SK-N-SH (cell line): Measurements from ENCODE around the gene MRPS23. TPM values are rescaled to one million over a fixed set of nuclear protein-coding genes. Genes with fewer than 3 reads are reported as not detected.
A peak's percentile ranks its signal among the peaks of the same experiment; 100 is the strongest.

Experiments used
- CTCF ChIA-PET: fragments of 300-600, 350-600 bp; formaldehyde crosslinking; extraction: SDS; loops from one replicate; lab custom pipeline; 2021; lab: Yijun Ruan, JAX
- POLR2A ChIA-PET: fragments of 350-600 bp; sonication (Branson Sonifier 250); formaldehyde crosslinking; extraction: SDS; loops from one replicate; lab custom pipeline; 2020; ENCODE audit warnings: antibody characterized with exemption, inconsistent platforms; lab: Yijun Ruan, JAX
- DNase-seq: peaks from one replicate; pipeline ENCODE4 v3.0.0; 2012
- H2AFZ ChIP-seq: fragments of 200-600 bp; sonication (generic); 2 replicates; pipeline ENCODE4 v1.8.1; 2016; ENCODE audit warnings: antibody characterized with exemption, mild to moderate bottlenecking, low read depth
- H3F3A ChIP-seq: fragments of 200-600 bp; sonication (generic); replicated peaks from 2 replicates; pipeline ENCODE3; 2016; ENCODE audit warnings: antibody characterized with exemption, mild to moderate bottlenecking; ENCODE audit not compliant: insufficient read depth
- H3K27ac ChIP-seq, 2 experiments: fragments of 200-500 bp in 1 of 2; fragments of 200-600 bp in 1 of 2; sonication (Bioruptor generic) in 1 of 2; sonication (generic), shearing (Covaris generic) in 1 of 2; 2 replicates each; pipeline versions ENCODE4 v1.5.1 to v1.6.1; 2014 to 2016; ENCODE audit warnings: low read depth in 2 of 2, inconsistent platforms in 1 of 2, low read length in 1 of 2, mild to moderate bottlenecking in 1 of 2, mixed read lengths in 1 of 2
- H3K27me3 ChIP-seq: fragments of 200-600 bp; sonication (generic), shearing (Covaris generic); 2 replicates; pipeline ENCODE4 v1.6.1; 2016; ENCODE audit warnings: mixed run types; ENCODE audit not compliant: insufficient read depth
- H3K36me3 ChIP-seq, 2 experiments: fragments of 200-500 bp in 1 of 2; fragments of 200-600 bp in 1 of 2; sonication (Bioruptor generic) in 1 of 2; sonication (generic) in 1 of 2; replicated peaks in 1 of 2; 2 replicates each; pipeline versions ENCODE3 to v1.5.1; 2014 to 2016; ENCODE audit warnings: low read length in 1 of 2, mild to moderate bottlenecking in 1 of 2; ENCODE audit not compliant: insufficient read depth in 2 of 2, control insufficient read depth in 1 of 2
- H3K4me1 ChIP-seq, 2 experiments: fragments of 200-500 bp in 1 of 2; fragments of 200-600 bp in 1 of 2; sonication (Bioruptor generic) in 1 of 2; sonication (generic), shearing (Covaris generic) in 1 of 2; 2 replicates each; pipeline versions ENCODE4 v1.5.1 to v1.6.1; 2014 to 2016; ENCODE audit warnings: low read depth in 1 of 2, low read length in 1 of 2, mixed run types in 1 of 2; ENCODE audit not compliant: insufficient read depth in 2 of 2, control insufficient read depth in 1 of 2
- H3K4me2 ChIP-seq: fragments of 200-600 bp; sonication (generic), shearing (Covaris generic); 2 replicates; pipeline ENCODE4 v1.6.1; 2017; ENCODE audit warnings: mixed run types
- H3K4me3 ChIP-seq, 2 experiments: fragments of 200-500 bp in 1 of 2; fragments of 200-600 bp in 1 of 2; sonication (Bioruptor generic) in 1 of 2; sonication (generic), shearing (Covaris generic) in 1 of 2; 2 replicates each; pipeline versions ENCODE4 v1.5.1 to v1.8.1; 2014 to 2016; ENCODE audit warnings: low read depth in 2 of 2, inconsistent platforms in 1 of 2, low read length in 1 of 2, mild to moderate bottlenecking in 1 of 2, mixed read lengths in 1 of 2, moderate library complexity in 1 of 2
- H3K79me2 ChIP-seq: fragments of 200-600 bp; sonication (generic); 2 replicates; pipeline ENCODE4 v1.8.1; 2017; ENCODE audit warnings: mild to moderate bottlenecking; ENCODE audit not compliant: insufficient read depth
- H3K9ac ChIP-seq: fragments of 200-600 bp; sonication (generic); 2 replicates; pipeline ENCODE4 v1.6.1; 2017; ENCODE audit warnings: mixed run types
- H3K9me2 ChIP-seq: fragments of 200-600 bp; sonication (generic); 2 replicates; pipeline ENCODE4 v1.6.1; 2017; ENCODE audit warnings: mixed run types
- H3K9me3 ChIP-seq: fragments of 200-600 bp; sonication (generic); 2 replicates; pipeline ENCODE4 v1.6.1; 2017; ENCODE audit warnings: mixed run types, mild to moderate bottlenecking, moderate library complexity
- H4K20me1 ChIP-seq: fragments of 200-600 bp; sonication (generic); 2 replicates; pipeline ENCODE4 v1.6.1; 2017; ENCODE audit warnings: mild to moderate bottlenecking, mixed run types; ENCODE audit not compliant: insufficient read depth
- FOSL2 ChIP-seq: IDR thresholded peaks from 2 replicates; pipeline ENCODE4 v1.4.0; 2012; ENCODE audit warnings: low read depth, mild to moderate bottlenecking, moderate library complexity, borderline replicate concordance
- FOXM1 ChIP-seq: IDR thresholded peaks from 2 replicates; pipeline ENCODE4 v1.4.0; 2012; ENCODE audit warnings: low read depth, mild to moderate bottlenecking
- GATA2 ChIP-seq: sonication (generic); formaldehyde crosslinking; IDR thresholded peaks from 2 replicates; pipeline ENCODE4 v1.5.0; 2020; ENCODE audit warnings: mild to moderate bottlenecking, missing genetic modification reagents
- MAX ChIP-seq: IDR thresholded peaks from 2 replicates; pipeline ENCODE4 v1.4.0; 2012; ENCODE audit warnings: low read depth
- MEF2A ChIP-seq: IDR thresholded peaks from 2 replicates; pipeline ENCODE4 v1.4.0; 2012; ENCODE audit warnings: low read depth, borderline replicate concordance
- RAD21 ChIP-seq: IDR thresholded peaks from 2 replicates; pipeline ENCODE4 v1.6.1; 2012; ENCODE audit warnings: mild to moderate bottlenecking, low read length
- RCOR1 ChIP-seq: fragments of 150-350 bp; IDR thresholded peaks from 2 replicates; pipeline ENCODE4 v1.6.1; 2017; ENCODE audit warnings: antibody characterized with exemption, low read length
- REST ChIP-seq: IDR thresholded peaks from 2 replicates; pipeline ENCODE4 v1.6.1; 2012; ENCODE audit warnings: mild to moderate bottlenecking, low read depth, low read length, moderate library complexity
- RXRA ChIP-seq: IDR thresholded peaks from 2 replicates; pipeline ENCODE4 v1.4.0; 2012; ENCODE audit warnings: low read depth, mild to moderate bottlenecking, borderline replicate concordance
- TCF12 ChIP-seq: IDR thresholded peaks from 2 replicates; pipeline ENCODE4 v1.4.0; 2012
- YY1 ChIP-seq: IDR thresholded peaks from 2 replicates; pipeline ENCODE4 v1.4.0; 2012; ENCODE audit warnings: low read depth, mild to moderate bottlenecking
- WGBS: methylation state at CpG from one replicate; pipeline ENCODE4 v1.1.6; 2017; ENCODE audit warnings: low lambda C conversion rate; 5-methylcytosine and 5-hydroxymethylcytosine counted together
- polyA plus RNA-seq, 3 experiments: library from polyadenylated mRNA; depleted of rRNA; stranded (reverse); fragments of >200 nt; gene quantifications; 2 replicates each; pipeline ENCODE4 v1.2.3, GENCODE V29; 2012
- TF ChIP-seq, protein P1 (sequence below): IDR thresholded peaks from 2 replicates; pipeline ENCODE4 v1.4.0; 2012; ENCODE audit warnings: low read depth, borderline replicate concordance

Gene MRPS23
- polyA plus RNA-seq, 1 of the 3 experiments (the other 2 are of a cell fraction), result 105 TPM

DNA sequence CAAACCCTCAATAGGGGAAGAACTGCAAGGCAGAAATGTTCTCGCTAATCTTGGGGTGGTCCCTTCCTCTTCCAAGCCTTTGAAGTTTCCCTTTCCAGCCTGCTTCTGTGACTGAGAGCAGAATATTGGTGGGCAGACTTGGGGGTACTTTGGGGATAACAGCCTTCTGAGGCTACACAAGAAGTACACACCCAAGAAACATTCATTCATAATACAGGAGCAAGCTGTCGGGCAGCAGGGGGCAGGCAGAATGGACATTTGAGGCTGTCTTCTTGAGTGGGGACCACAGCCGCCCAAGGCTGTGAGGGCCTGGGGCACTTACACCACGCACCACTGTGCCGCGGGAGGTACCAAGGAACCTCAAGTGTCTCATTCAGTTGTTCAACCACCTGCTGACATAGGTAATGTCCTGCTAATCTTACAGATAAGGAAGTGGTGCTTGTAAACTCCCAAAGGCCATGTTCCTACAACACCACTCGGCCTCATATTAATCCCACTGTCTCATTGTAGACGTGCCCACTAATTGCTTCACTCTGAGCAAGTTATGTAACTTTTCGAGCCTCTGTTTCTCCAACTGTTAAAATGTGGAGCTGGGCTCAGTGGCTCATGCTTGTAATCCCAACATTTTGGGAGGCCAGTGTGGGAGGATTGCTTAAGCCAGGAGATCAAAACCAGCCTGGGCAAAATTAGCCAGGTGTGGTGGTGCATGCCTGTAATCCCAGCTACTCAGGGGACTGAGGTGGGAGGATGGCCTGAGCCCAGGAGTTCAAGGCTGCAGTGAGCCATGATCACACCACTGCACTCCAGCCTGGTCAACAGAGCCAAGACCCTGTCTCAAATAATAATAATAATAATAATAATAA is 2.5 kb upstream of the MRPS23 start:
- 0 out of 4 replicates have a peak overlapping the region, but pooled peaks of 1 of the 2 experiments have one; percentile 8 for H3K27ac ChIP-seq
- H3K9me3 ChIP-seq, result no peaks in the 10 kb centered on the region
- H3K9ac ChIP-seq, result no peak overlapping the region
- ChIA-PET POLR2A (interaction anchor here (0.6 to 2.8 kb wide), 4 partner anchors 147 to 857 kb away, joined by 3 to 25 read pairs (median 6); partner anchors contain the start of gene SRSF1), CTCF (interaction anchor here (1.4 to 25.6 kb wide), 6 partner anchors 8 to 146 kb away, joined by 4 to 1002 read pairs (median 29); partner anchors contain the start of genes SRSF1 and VEZF1)
- TF ChIP-seq MEF2A (no peak), FOXM1 (no peak), REST (no peak), RXRA (no peak), TCF12 (no peak), RAD21 (no peak), FOSL2 (no peak), MAX (no peak), GATA2 (CRISPR knock-in tag) (no peak), YY1 (no peak), RCOR1 (no peak)
- TF ChIP-seq, protein P1, sequence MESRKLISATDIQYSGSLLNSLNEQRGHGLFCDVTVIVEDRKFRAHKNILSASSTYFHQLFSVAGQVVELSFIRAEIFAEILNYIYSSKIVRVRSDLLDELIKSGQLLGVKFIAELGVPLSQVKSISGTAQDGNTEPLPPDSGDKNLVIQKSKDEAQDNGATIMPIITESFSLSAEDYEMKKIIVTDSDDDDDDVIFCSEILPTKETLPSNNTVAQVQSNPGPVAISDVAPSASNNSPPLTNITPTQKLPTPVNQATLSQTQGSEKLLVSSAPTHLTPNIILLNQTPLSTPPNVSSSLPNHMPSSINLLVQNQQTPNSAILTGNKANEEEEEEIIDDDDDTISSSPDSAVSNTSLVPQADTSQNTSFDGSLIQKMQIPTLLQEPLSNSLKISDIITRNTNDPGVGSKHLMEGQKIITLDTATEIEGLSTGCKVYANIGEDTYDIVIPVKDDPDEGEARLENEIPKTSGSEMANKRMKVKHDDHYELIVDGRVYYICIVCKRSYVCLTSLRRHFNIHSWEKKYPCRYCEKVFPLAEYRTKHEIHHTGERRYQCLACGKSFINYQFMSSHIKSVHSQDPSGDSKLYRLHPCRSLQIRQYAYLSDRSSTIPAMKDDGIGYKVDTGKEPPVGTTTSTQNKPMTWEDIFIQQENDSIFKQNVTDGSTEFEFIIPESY, result no peak
- peaks cover 0 to 23% of the 10 kb centered on the region in 2 experiments; a peak in 3 of 4 replicates for H3K4me1 ChIP-seq
- peaks cover 0 to 11% of the 10 kb centered on the region in 2 experiments for H3K36me3 ChIP-seq
- DNase-seq, result no peak
- H3K9me2 ChIP-seq, result no peaks in the 10 kb centered on the region
- H3F3A ChIP-seq, result no peaks in the 10 kb centered on the region
- H3K79me2 ChIP-seq, result peaks cover 34% of the 10 kb centered on the region
- no peak overlapping the region for H3K4me3 ChIP-seq
- no peak overlapping the region for H2AFZ ChIP-seq
- no peaks in the 10 kb centered on the region for H3K27me3 ChIP-seq
- no peaks in the 10 kb centered on the region for H4K20me1 ChIP-seq
- WGBS, result 98% methylated on average over 9 of the region's 9 CpGs
- H3K4me2 ChIP-seq, result 0 out of 2 replicates have a peak overlapping the region, but pooled peaks have one; percentile 22
